ENCODE measurements around the gene KIF5C. TPM values are rescaled to one million over a fixed set of nuclear protein-coding genes. Genes with fewer than 3 reads are reported as not detected.

The KIF5C gene
- total RNA-seq, 1 donor from 2014 or later, result 673 TPM

- H3K4me1 Mint-ChIP-seq (ENCODE audit: low read depth, unreplicated experiment), result peaks cover 28% of the 10 kb centered on the region
Observed at GRCh38 chr2:148960483-148960882, 85.5 kb downstream of the KIF5C start.

GRCh38 chr2:148963461-148963860 lies 88.4 kb downstream of the KIF5C start:
- peaks cover 17% of the 10 kb centered on the region for H3K9me3 Mint-ChIP-seq (ENCODE audit: unreplicated experiment)
- peaks cover 56% of the 10 kb centered on the region for H3K4me1 Mint-ChIP-seq (ENCODE audit: low read depth, unreplicated experiment)
- peaks cover 22% of the 10 kb centered on the region for H3K27me3 Mint-ChIP-seq (ENCODE audit: unreplicated experiment)
- peaks cover 21% of the 10 kb centered on the region for H3K36me3 Mint-ChIP-seq (ENCODE audit: unreplicated experiment)
- peak overlapping the region; percentile 34 for H3K27ac Mint-ChIP-seq (ENCODE audit: unreplicated experiment)
- no peak overlapping the region for H3K4me3 Mint-ChIP-seq (ENCODE audit: unreplicated experiment)
- TF ChIP-seq CTCF (IDR thresholded peaks at IDR 0.05; ENCODE audit: partially characterized antibody, unreplicated experiment), result no peak
- DNase-seq, result no peak

More at GRCh38 chr2:148960483-148960882, 85.5 kb downstream of the KIF5C start:
- Mint-ChIP-seq H3K4me3 (ENCODE audit: unreplicated experiment) (no peak overlapping the region), H3K27ac (ENCODE audit: unreplicated experiment) (no peak overlapping the region), H3K27me3 (ENCODE audit: unreplicated experiment) (peaks cover 26% of the 10 kb centered on the region), H3K9me3 (ENCODE audit: unreplicated experiment) (peaks cover 16% of the 10 kb centered on the region), H3K36me3 (ENCODE audit: unreplicated experiment) (peaks cover 28% of the 10 kb centered on the region)
- TF ChIP-seq CTCF (IDR thresholded peaks at IDR 0.05; ENCODE audit: partially characterized antibody, unreplicated experiment), result no peak
- DNase-seq, result no peak

- no peak for DNase-seq
- peaks cover 23% of the 10 kb centered on the region for H3K27me3 Mint-ChIP-seq (ENCODE audit: unreplicated experiment)
- peaks cover 27% of the 10 kb centered on the region for H3K9me3 Mint-ChIP-seq (ENCODE audit: unreplicated experiment)
- peak overlapping the region; percentile 84 for H3K27ac Mint-ChIP-seq (ENCODE audit: unreplicated experiment)
- peaks cover 21% of the 10 kb centered on the region for H3K36me3 Mint-ChIP-seq (ENCODE audit: unreplicated experiment)
- H3K4me3 Mint-ChIP-seq (ENCODE audit: unreplicated experiment), result peak overlapping the region; percentile 40
- TF ChIP-seq CTCF (IDR thresholded peaks at IDR 0.05; ENCODE audit: partially characterized antibody, unreplicated experiment), result no peak
- peaks cover 72% of the 10 kb centered on the region for H3K4me1 Mint-ChIP-seq (ENCODE audit: low read depth, unreplicated experiment)
Observed at GRCh38 chr2:148965623-148966437, 90.8 kb downstream of the KIF5C start.

- Mint-ChIP-seq H3K4me3 (ENCODE audit: unreplicated experiment) (peak overlapping the region; percentile 40), H3K27ac (ENCODE audit: unreplicated experiment) (no peak overlapping the region)
Observed at GRCh38 chr2:148966438-148966758, 91.4 kb downstream of the KIF5C start.

More at GRCh38 chr2:148966438-148966758, 91.4 kb downstream of the KIF5C start:
- DNase-seq, result no peak
- Mint-ChIP-seq H3K4me1 (ENCODE audit: low read depth, unreplicated experiment) (peaks cover 73% of the 10 kb centered on the region), H3K36me3 (ENCODE audit: unreplicated experiment) (peaks cover 19% of the 10 kb centered on the region), H3K27me3 (ENCODE audit: unreplicated experiment) (peaks cover 23% of the 10 kb centered on the region), H3K9me3 (ENCODE audit: unreplicated experiment) (peaks cover 27% of the 10 kb centered on the region)
- TF ChIP-seq CTCF (IDR thresholded peaks at IDR 0.05; ENCODE audit: partially characterized antibody, unreplicated experiment), result no peak

All from glutamatergic neuron (in vitro differentiated cells).